ENCODE results near the gene TMEM41B.
"Not testable (repeated sequence)": the region's sequence is repeated elsewhere in the genome, so short reads cannot be mapped to it uniquely, and the experiment has no call there.

TMEM41B gene

DNA sequence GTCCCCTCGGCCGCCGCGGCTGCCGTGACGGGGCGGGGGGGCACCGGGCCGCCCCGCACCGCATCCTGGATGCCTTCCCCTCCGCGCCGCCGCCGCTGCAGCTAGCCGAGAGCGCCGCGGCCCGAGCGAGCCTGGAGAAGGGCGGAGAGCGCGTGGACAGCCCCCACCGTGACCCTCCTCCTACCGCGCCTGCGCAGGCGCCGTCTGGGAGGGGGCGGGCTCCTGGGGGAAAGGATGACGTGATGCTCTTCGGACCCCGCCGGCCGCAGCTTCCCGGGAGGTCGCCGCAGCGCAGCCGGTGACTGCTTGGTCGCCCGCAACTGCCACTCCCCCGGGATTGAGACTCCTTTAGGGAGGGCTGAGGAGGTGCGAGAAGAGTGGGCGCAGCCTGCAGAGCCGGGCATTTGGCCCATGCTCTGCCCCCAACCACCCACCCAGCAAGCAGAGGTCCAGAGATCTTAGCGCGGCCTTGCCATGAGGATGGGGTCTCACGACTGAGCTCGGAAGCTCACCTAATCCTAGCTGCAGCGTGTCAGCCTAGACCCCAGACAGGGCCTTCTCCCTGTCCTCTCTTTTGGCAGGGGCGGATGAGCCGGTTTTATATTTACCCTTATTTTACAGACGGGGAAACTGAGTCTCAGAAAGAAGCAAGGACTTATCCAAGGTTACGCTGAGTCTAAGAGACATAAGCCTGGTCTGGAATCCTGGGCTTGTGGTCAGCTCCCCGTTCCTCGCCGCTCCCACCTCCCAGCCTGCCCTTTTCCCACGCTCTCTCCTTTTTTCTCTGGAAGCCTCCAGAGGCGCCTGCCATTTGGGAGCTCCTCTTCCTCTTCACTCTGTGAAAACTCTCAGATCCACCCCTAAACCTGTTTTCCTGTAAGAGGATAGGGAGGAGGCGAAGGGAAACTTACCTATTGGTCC is 48.9 kb downstream of the TMEM41B start, which contains the start of gene DENND5A:
DENND5A (minus strand) TSS at position 140 of the 921 bp plus-strand sequence. CDS start 281 bp downstream, outside the sequence.
- peak within 1 kb of the TSS; percentile 87 for H3K4me3 ChIP-seq (ENCODE audit: low read depth, low read length)
- TF ChIP-seq, protein P1, sequence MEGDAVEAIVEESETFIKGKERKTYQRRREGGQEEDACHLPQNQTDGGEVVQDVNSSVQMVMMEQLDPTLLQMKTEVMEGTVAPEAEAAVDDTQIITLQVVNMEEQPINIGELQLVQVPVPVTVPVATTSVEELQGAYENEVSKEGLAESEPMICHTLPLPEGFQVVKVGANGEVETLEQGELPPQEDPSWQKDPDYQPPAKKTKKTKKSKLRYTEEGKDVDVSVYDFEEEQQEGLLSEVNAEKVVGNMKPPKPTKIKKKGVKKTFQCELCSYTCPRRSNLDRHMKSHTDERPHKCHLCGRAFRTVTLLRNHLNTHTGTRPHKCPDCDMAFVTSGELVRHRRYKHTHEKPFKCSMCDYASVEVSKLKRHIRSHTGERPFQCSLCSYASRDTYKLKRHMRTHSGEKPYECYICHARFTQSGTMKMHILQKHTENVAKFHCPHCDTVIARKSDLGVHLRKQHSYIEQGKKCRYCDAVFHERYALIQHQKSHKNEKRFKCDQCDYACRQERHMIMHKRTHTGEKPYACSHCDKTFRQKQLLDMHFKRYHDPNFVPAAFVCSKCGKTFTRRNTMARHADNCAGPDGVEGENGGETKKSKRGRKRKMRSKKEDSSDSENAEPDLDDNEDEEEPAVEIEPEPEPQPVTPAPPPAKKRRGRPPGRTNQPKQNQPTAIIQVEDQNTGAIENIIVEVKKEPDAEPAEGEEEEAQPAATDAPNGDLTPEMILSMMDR (IDR thresholded peaks at IDR 0.05; ENCODE audit: control insufficient read depth, extremely low read depth, insufficient read depth) = peak; percentile 39
- DNase-seq (ENCODE audit: low read depth) = no peak

DNA sequence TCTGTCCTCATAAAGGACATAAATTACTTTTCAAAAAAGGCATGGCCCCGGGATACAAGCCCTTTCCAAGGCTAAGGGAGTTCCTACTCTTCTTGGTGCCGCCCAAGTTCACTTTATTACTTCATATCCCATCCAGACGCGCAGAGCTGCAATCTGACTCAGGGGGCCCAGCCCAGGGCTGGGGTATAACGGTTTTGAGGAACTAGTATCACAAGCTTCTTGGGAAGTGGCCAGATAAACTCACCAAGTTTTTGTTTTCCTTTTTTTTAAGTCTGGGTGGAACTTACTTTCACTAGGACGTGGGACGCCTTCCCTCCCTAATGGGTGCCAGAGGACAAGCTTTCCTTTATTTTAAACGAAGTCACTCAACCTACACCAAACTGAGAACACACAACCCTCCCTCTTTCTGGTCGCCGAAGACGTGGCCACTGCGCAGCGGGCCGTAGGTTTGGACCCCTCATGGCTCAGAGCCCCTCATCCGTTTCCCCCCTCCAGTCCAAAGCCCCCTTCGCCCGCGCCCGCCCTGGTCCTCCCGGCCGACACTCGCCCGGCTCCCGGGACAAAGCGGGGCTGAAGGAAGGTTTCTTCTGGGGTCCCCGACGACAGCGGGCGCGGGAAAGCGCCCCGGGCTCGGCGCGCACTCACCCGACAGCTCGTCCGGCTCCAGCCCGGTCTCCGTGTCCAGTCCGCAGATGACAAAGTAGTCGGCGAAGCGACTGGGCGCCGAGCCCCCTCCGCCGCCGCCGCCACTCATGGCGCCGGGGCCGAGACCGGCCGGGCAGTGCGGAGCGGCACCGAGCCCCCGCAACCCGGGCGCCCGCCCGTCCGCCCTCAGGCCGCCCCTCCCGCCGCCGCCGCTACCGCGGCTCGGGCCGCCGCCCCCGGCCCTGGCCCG is 49.8 kb downstream of the TMEM41B start:
- peak overlapping the region; percentile 87 for H3K4me3 ChIP-seq (ENCODE audit: low read depth, low read length)
- TF ChIP-seq, protein P1 (IDR thresholded peaks at IDR 0.05; ENCODE audit: control insufficient read depth, extremely low read depth, insufficient read depth) = no peak
- no peak for DNase-seq (ENCODE audit: low read depth)

GRCh38 chr11:9263840-9264315 is 50.5 kb downstream of the TMEM41B start:
- H3K4me3 ChIP-seq (ENCODE audit: low read depth, low read length) = peak overlapping the region; percentile 87
- TF ChIP-seq, protein P1 (IDR thresholded peaks at IDR 0.05; ENCODE audit: control insufficient read depth, extremely low read depth, insufficient read depth) = no peak
- no peak for DNase-seq (ENCODE audit: low read depth)

DNA sequence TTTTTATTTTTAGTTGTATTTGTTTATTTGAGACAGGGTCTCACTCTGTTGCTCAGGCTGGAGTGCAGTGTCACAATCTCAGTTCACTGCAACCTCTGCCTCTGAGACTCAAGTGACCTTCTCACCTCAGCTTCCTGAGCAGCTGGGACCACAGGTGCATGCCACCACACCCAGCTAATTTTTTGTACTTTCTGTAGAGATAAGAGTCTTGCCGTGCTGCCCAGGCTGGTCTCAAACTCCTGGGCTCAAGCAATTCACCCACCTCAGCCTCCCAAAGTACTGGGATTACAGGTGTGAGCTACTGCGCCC is 53.6 kb downstream of the TMEM41B start:
- H3K4me3 ChIP-seq (ENCODE audit: low read depth, low read length); DNase-seq (ENCODE audit: low read depth): not testable (repeated sequence)

DNA sequence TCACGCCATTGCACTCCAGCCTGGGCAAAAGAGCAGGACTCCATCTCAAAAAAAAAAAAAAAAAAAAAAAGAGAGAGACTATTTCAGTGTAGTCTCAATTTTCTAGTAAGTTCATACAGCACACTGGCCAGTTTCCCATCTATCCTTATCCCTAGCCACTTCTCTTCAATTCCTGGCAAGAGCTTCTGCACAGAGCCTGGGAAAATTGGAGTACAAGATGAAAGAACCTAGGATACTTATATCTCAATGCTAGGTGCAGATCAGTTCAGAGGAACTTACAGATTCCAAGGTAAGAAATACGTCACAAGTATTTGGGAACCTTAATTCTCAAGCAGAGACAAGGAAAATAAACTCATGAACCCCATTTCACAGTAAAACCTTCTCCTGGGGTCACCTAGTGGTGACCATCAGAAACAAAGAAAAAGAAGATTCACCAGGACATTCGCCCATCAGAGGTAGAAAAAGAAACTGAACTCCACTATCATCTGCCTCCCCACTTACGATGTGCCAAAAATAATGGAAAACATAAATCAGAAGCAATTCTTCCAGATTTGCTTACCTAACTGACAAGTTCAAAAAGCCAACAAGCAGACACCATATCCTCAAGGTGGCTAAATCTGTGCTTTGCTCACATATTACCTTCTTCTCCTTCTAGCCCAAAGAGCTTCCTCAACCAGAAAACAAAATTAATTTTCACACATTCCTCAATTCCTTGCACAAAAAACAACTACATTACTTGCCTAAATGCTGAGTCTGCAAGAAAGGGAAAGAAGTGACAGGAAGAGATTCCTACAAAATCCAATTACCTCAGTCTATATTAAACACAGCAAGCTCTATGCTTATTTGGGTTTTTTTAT is 54.2 kb downstream of the TMEM41B start:
- no peak overlapping the region for H3K4me3 ChIP-seq (ENCODE audit: low read depth, low read length)
- TF ChIP-seq, protein P1 (IDR thresholded peaks at IDR 0.05; ENCODE audit: control insufficient read depth, extremely low read depth, insufficient read depth) = no peak
- no peak for DNase-seq (ENCODE audit: low read depth)

DNA sequence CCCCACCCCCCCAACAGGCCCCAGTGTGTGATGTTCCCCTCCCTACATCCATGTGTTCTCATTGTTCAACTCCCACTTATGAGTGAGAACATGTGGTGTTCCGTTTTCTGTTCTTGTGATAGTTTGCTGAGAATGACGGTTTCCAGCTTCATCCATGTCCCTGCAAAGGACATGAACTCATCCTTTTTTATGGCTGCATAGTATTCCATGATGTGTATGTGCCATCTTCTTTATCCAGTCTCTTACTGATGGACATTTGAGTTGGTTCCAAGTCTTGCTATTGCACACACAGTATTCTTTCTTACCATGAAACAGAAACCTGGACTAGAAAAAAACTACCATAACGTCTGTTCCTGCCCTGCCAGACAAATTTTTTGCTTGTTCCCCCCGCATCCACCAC is 56.1 kb downstream of the TMEM41B start:
- not testable (repeated sequence) for H3K4me3 ChIP-seq (ENCODE audit: low read depth, low read length); DNase-seq (ENCODE audit: low read depth)

GRCh38 chr11:9254416-9254815 is 60.0 kb downstream of the TMEM41B start:
- no peak for DNase-seq (ENCODE audit: low read depth)
- TF ChIP-seq, protein P1 (IDR thresholded peaks at IDR 0.05; ENCODE audit: control insufficient read depth, extremely low read depth, insufficient read depth) = no peak
- H3K4me3 ChIP-seq (ENCODE audit: low read depth, low read length) = no peak overlapping the region
